ENCODE data around the gene LSG1.

Gene LSG1

GRCh38 chr3:194687638-194688199 is 15.7 kb upstream of the LSG1 start:
- DNase-seq (ENCODE audit: low read depth in 2 of 2, low spot score in 1 of 2): peak; percentile 47 to 60

- DNase-seq (ENCODE audit: low read depth in 2 of 2, low spot score in 1 of 2): no peak
These were observed 15.0 kb upstream of the LSG1 start for GRCh38 chr3:194686816-194687637.

GRCh38 chr3:194686414-194686815 is 14.4 kb upstream of the LSG1 start:
- no peak for DNase-seq (ENCODE audit: low read depth in 2 of 2, low spot score in 1 of 2)

DNA sequence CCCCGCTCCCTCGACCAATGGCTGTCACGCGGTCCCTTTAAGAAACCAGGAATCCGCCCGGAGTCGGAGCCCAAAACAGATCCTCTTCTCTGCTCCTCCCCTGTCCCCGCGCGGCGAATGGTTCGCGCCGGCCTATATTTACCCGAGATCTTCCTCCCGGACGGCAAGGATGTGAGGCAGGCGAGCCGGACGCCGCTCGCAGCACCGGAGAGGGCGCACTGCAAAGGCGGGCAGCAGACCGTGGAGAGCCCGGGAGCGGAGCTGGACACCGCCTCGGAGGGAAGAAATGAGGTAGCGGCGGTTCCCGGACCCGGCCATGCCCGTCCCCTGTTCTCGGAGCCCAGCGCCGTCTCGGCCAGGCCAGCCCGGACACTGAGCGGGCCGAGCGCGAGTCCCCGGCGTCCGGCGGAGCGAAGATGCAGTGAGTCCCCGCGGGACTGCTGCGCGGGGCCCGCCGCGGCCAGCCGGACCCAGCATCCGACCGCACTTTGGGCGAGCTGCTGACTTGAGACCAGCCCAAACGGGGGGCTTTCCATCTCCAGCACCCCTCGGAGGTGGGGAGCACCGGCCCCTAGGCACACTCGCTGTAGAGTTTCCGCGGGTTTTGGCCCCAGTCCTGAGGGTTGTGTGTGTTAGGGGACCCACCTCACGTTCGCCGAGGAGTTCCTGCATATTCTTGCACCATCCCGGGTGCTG is 13.9 kb upstream of the LSG1 start, which contains the start of gene FAM43A:
FAM43A (plus strand) TSS at position 166 of the 696 bp plus-strand sequence. CDS start 944 bp downstream, outside the sequence.
- DNase-seq (ENCODE audit: low read depth in 2 of 2, low spot score in 1 of 2): peak; percentile 49 to 54

DNA sequence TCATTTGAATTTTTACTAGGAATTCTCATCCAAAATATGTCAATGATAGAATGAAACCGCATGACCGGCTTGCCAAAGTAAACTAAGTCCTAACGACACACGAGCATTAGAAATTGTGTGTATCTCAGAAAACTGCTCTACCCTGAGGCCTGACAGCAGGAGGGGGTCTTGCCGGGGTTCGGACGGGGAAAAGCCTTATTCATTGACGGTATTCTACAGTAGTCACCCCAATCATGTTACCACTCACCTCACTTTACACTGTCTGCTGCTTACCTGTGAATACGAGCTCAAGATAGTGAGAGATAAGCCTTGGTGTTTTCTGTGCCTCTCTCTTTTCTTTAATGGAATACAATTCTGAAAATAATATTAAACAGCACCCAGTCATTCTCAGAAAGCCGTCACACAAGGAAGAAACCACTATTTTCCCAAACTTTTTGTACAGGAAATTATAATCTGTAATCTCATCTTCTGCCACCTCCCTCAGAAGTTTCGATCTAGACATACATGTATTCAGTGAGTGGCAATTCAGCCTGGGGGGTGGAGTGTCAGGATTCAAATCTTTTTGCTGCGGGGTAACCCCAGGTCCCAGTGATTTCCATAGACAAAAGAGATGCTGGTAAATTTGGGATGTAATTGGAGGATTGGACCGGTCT is 13.2 kb upstream of the LSG1 start:
- DNase-seq (ENCODE audit: low read depth in 2 of 2, low spot score in 1 of 2): peak in 1 of 2 donors; percentile 5

DNA sequence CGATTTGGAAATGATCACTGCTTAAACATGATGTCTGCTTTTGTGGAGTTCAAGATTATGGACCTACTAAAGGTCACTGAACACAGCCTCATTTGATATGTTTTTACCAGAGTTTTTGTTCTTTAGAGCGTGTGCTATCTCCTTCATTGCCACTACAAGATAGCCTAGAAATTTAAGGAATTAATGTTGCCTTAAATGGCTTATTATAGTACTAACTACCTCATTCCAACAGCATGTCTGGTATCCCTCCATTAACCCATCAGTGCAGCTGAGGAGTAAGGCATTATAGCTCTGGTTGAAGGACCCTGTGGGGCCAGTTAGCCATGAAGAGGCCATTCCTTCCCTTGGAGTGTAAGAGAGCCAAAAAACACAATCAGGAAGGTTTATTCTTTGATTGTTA is 11.4 kb upstream of the LSG1 start:
- no peak for DNase-seq (ENCODE audit: low read depth in 2 of 2, low spot score in 1 of 2)

DNA sequence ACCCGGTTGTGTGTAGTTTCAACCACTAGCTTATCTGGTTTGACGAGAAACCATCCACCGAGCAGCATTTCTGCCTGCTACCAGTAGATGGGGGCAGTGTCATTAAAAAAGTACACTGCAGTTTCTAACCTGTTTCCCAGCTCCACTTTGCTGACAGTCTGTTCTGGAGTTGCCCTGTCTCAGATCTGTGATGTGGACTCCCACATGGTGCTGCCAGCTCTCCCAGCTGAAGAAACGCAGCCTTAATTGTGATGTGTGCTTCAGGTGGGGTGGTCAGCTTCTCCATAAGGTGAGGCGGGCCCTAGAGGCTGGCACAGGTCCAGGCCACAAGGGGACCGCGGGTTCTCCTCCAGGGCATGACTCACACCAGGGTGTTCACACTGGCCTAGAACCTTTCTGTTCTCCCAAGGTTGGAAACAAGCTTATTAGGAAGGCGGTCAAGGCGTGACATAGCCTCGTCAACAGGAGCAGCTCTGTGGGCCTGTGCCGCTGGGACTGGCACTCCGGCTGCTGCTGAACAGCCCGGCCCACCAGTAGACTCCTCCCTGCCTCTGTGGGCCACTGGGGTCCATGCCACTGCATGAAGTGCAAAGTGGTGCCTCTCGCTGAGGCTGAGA is 10.8 kb upstream of the LSG1 start:
- DNase-seq (ENCODE audit: low read depth in 2 of 2, low spot score in 1 of 2): peak; percentile 30 to 46

GRCh38 chr3:194682189-194682693 is 10.2 kb upstream of the LSG1 start:
- no peak for DNase-seq (ENCODE audit: low read depth in 2 of 2, low spot score in 1 of 2)

- DNase-seq (ENCODE audit: low read depth in 2 of 2, low spot score in 1 of 2): no peak
These were observed 9.1 kb upstream of the LSG1 start for GRCh38 chr3:194680888-194681615.

DNA sequence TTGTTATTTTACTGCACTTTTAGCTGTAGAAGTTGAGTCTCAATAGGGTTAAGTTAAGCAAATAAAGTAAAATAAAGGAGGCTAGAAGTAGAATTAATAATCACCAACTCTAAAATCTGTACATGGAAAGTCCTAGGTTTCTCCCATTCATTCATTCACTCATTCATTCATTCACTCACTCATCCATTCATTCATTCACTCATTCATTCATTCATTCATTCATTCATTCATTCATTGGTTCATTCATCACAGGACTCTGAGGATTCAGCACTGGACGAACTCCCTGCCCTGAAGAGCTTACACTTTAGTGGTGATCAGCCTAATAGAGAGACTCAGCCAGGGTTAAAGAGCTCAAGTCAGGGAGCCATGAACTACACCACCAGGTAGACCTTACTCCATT is 4.5 kb upstream of the LSG1 start:
- no peak for DNase-seq (ENCODE audit: low read depth in 2 of 2, low spot score in 1 of 2)

DNA sequence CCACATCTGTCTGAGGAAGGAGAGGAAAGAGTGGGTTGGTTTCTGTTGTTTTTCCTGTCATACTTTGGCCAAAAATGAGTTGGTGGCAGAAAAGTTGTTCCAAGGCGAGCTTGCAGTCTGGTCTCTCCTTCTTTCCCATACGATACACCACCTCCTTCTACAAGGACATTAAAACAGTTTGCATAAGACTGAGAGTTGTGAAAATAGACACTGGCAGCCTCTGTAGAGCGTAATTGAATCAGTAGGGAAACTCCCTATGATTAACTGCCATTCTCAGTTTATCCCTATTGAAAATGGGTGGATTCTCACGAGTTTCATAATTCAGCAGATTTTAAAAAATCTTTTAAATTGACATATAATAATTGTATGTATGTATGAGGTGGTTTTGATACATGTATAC is 3.7 kb upstream of the LSG1 start:
- no peak for DNase-seq (ENCODE audit: low read depth in 2 of 2, low spot score in 1 of 2)

DNA sequence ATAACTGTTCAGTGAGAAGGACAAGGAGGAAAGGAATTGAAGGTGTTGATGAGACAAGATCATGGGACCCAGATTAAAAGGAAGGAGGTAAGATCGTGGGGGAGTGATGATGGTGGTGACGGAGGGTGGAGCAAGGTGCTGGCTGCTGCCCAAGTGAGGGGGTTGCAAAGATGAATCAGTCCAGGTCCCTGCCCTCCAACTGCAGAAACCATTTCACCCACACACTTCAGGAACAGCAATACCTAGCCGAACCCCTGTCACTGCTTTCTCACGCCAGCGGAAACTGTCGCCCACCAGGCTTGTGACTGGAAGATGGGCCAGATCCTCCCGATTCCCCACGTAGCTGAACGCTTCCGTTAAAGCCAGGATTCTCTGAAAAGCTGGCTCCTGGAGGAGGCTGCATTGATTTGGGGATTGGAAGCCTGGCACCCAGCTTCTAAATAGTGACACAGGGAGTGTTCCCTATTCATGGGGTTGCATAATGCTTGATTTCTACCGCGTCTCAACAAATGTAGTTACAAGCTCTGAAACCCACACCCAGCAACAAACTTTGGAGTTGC is 3.2 kb upstream of the LSG1 start:
- peak in 1 of 2 donors; percentile 33 for DNase-seq (ENCODE audit: low read depth in 2 of 2, low spot score in 1 of 2)

GRCh38 chr3:194673761-194674160 is 1.8 kb upstream of the LSG1 start:
- no peak for DNase-seq (ENCODE audit: low read depth in 2 of 2, low spot score in 1 of 2)

DNA sequence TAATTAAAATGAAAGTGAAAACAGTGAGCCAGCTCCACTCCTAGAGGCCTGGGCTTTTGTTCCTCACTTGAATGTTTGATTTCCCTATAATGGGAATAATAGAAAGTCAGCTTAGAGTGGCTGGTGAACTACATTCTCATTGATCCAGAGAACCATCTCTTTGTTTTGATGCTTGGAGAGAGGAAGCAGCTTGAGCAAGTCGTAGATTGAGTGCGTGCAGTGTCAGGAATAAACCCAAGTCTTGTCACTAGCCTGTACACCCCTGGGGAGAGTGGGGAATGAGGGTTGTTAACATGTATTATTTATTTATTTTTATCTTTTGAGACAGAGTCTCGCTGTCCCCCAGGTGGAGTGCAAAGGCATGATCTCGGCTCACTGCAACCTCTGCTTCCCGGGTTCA is 885 bp upstream of the LSG1 start:
- no peak for DNase-seq (ENCODE audit: low read depth in 2 of 2, low spot score in 1 of 2)

DNA sequence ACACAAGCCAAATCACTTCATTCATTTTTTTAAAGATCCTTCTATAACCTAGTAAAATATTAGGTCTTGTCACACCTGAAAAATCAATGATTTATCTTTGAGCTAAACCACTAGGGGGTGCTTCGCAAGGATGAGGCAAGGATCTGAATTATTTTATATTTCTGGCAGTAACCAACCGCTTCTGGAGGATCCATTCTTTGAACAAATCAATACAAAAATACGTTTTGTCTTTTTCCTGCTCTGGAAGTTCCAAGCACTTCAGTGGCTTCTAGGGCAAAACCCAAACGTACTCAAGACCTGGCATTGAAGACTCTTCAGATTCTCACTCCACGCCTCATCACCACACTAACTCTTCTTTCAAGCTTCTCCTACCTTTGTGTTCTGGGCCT is 486 bp downstream of the LSG1 start:
- no peak for DNase-seq (ENCODE audit: low read depth in 2 of 2, low spot score in 1 of 2)

GRCh38 chr3:194667363-194667762 is 4.6 kb downstream of the LSG1 start:
- DNase-seq (ENCODE audit: low read depth in 2 of 2, low spot score in 1 of 2): no peak

GRCh38 chr3:194664857-194665256 is 7.1 kb downstream of the LSG1 start:
- DNase-seq (ENCODE audit: low read depth in 2 of 2, low spot score in 1 of 2): no peak

- DNase-seq (ENCODE audit: low read depth in 2 of 2, low spot score in 1 of 2): no peak
These were observed 10.0 kb downstream of the LSG1 start for GRCh38 chr3:194661946-194662345.

- no peak for DNase-seq (ENCODE audit: low read depth in 2 of 2, low spot score in 1 of 2)
These were observed 10.6 kb downstream of the LSG1 start for GRCh38 chr3:194661374-194661773.

GRCh38 chr3:194659778-194660177 is 12.2 kb downstream of the LSG1 start:
- no peak for DNase-seq (ENCODE audit: low read depth in 2 of 2, low spot score in 1 of 2)
